Thoracic aorta (tissue), 2 donors: ENCODE results near the gene B4GALNT2. TPM values are rescaled to one million over a fixed set of nuclear protein-coding genes. Genes with fewer than 3 reads are reported as not detected.
"Not testable (repeated sequence)": the region's sequence is repeated elsewhere in the genome, so short reads cannot be mapped to it uniquely, and the experiment has no call there.

Experiments
- ATAC-seq: fragments of 150-250 bp; one replicate; pipeline ENCODE4 v1.8.0; 2017; ENCODE audit warnings: low read depth; ENCODE audit not compliant: insufficient number of reproducible peaks, low FRiP score
- DNase-seq: peaks from one replicate; pipeline ENCODE4 v3.0.0-alpha.2; 2020; ENCODE audit warnings: low spot score
- H3K27ac ChIP-seq, 2 donors: fragments of 200-600 bp; sonication (generic); 1 replicate in 1 of 2; 2 replicates in 1 of 2; pipeline ENCODE4 v1.5.1; 2016; ENCODE audit warnings: mild to moderate bottlenecking in 2 of 2, moderate library complexity in 2 of 2
- H3K27me3 ChIP-seq: fragments of 200-600 bp; sonication (generic); replicated peaks from 2 replicates; pipeline ENCODE4 v1.6.0; 2016; ENCODE audit warnings: mild to moderate bottlenecking; ENCODE audit not compliant: insufficient read depth
- H3K36me3 ChIP-seq: fragments of 200-600 bp; sonication (generic); one replicate; pipeline ENCODE4 v1.5.1; 2016
- H3K4me1 ChIP-seq, 2 donors: fragments of 200-600 bp; sonication (generic); 1 replicate in 1 of 2; 2 replicates in 1 of 2; pipeline versions ENCODE4 v1.5.1 to v1.6.0; 2016; ENCODE audit warnings: low read depth in 2 of 2, mild to moderate bottlenecking in 1 of 2; ENCODE audit not compliant: control insufficient read depth in 1 of 2
- H3K4me3 ChIP-seq: fragments of 200-600 bp; sonication (generic); 2 replicates; pipeline ENCODE4 v1.5.1; 2016; ENCODE audit warnings: mild to moderate bottlenecking
- H3K9me3 ChIP-seq: fragments of 200-600 bp; sonication (generic); 2 replicates; pipeline ENCODE4 v1.5.1; 2016
- total RNA-seq, 2 donors: library from RNA; depleted of rRNA; stranded (reverse); fragments of >200 nt; gene quantifications; one replicate each; pipeline versions ENCODE4 v1.1.0 to v1.2.3, GENCODE V29; 2016
- TF ChIP-seq, protein P1 (sequence below): fragments of 200-600 bp; sonication (generic); IDR thresholded peaks from one replicate; pipeline ENCODE4 v1.5.1; 2019; ENCODE audit warnings: antibody characterized with exemption

Gene B4GALNT2
- total RNA-seq, 2 donors from 2014 or later, result not detected

DNA sequence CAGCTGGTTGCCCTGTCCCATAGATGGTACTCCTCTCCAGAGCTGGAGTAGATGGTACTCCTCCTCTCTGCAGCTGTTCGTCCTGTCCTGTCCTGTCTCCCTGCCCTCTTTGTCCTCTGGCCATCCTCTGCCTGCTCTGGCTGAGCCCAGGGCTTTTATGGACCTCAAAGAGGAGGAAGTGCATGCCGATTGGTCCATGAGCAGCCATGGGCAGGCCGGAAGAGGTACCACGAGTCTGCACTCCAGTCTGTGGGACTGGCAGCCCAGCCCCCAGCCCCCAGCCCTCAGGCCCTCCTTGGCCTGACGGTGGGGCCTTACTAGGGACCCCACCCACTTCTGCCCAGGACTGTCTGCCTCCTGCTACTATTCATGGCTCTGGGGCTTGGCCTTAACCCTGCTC lies 50.8 kb downstream of the B4GALNT2 start:
- DNase-seq (no peak), ATAC-seq (no peak)
- Histone ChIP-seq H3K36me3 (no peaks in the 10 kb centered on the region), H3K4me3 (no peak overlapping the region), H3K27me3 (no peaks in the 10 kb centered on the region), H3K9me3 (no peaks in the 10 kb centered on the region), H3K4me1 (no peaks in the 10 kb centered on the region), H3K27ac (no peak overlapping the region)
- TF ChIP-seq, protein P1, sequence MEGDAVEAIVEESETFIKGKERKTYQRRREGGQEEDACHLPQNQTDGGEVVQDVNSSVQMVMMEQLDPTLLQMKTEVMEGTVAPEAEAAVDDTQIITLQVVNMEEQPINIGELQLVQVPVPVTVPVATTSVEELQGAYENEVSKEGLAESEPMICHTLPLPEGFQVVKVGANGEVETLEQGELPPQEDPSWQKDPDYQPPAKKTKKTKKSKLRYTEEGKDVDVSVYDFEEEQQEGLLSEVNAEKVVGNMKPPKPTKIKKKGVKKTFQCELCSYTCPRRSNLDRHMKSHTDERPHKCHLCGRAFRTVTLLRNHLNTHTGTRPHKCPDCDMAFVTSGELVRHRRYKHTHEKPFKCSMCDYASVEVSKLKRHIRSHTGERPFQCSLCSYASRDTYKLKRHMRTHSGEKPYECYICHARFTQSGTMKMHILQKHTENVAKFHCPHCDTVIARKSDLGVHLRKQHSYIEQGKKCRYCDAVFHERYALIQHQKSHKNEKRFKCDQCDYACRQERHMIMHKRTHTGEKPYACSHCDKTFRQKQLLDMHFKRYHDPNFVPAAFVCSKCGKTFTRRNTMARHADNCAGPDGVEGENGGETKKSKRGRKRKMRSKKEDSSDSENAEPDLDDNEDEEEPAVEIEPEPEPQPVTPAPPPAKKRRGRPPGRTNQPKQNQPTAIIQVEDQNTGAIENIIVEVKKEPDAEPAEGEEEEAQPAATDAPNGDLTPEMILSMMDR, result no peak

DNA sequence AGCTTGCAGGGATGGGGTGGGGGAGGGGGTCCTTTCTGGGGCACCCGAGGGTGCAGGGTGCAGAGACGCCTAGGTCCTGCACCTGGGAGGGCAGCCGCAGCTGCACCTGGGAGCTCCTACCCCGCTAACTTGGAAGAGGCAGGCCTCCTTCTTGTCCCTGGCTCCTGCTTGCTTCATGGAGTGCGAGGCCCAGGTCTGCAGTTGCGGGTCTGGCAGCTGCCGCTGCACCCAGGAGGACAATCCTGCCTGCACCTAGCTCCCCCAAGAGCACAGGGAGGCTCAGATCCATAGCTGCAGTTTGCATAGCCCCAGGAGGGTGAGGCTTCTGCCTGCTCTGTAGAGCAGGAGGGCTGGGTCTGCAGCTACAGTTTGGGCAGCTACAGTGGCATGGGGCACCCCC lies 51.2 kb downstream of the B4GALNT2 start:
- Histone ChIP-seq H3K36me3 (no peaks in the 10 kb centered on the region), H3K27ac (no peak overlapping the region), H3K27me3 (no peaks in the 10 kb centered on the region), H3K4me1 (no peaks in the 10 kb centered on the region), H3K4me3 (no peak overlapping the region), H3K9me3 (no peaks in the 10 kb centered on the region)
- DNase-seq (no peak), ATAC-seq (no peak)
- TF ChIP-seq, protein P1, result no peak

GRCh38 chr17:49184522-49184921 lies 52.0 kb downstream of the B4GALNT2 start:
- not testable (repeated sequence) for H3K4me3 ChIP-seq, DNase-seq, H3K27ac ChIP-seq, H3K27me3 ChIP-seq, ATAC-seq, H3K36me3 ChIP-seq, H3K4me1 ChIP-seq, H3K9me3 ChIP-seq

- not testable (repeated sequence) for DNase-seq, ATAC-seq, H3K9me3 ChIP-seq, H3K27ac ChIP-seq, H3K4me3 ChIP-seq, H3K27me3 ChIP-seq, H3K36me3 ChIP-seq, H3K4me1 ChIP-seq
Observed at GRCh38 chr17:49185381-49185780, 52.8 kb downstream of the B4GALNT2 start.

- H3K27me3 ChIP-seq, result no peaks in the 10 kb centered on the region
- DNase-seq, result no peak
- TF ChIP-seq, protein P1, result no peak
- no peak overlapping the region for H3K27ac ChIP-seq
- H3K4me3 ChIP-seq, result no peak overlapping the region
- no peaks in the 10 kb centered on the region for H3K4me1 ChIP-seq
- ATAC-seq, result no peak
- H3K36me3 ChIP-seq, result no peaks in the 10 kb centered on the region
- H3K9me3 ChIP-seq, result no peaks in the 10 kb centered on the region
Observed at GRCh38 chr17:49187301-49187700, 54.7 kb downstream of the B4GALNT2 start.

DNA sequence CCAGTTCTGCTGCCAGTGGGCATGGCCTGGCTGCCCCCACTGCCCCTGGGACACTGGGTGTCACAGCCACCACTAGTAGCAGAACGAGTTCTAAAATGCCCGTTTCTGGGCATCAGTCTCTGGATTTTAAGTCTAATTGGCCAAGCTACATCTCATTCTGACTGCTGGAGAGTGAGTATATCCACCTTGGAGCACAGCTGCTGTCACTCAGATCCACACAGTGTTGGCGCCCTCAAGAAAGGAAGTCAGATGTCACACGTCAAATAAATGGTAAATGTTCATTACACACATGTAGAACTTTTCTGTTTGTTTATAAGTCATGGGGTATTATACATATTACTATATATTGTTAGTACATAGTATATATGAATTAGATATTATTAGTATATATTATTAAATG lies 58.4 kb downstream of the B4GALNT2 start:
- Histone ChIP-seq H3K27me3 (no peaks in the 10 kb centered on the region), H3K4me3 (no peak overlapping the region), H3K36me3 (no peaks in the 10 kb centered on the region), H3K27ac (no peak overlapping the region), H3K9me3 (no peaks in the 10 kb centered on the region), H3K4me1 (no peaks in the 10 kb centered on the region)
- DNase-seq (no peak), ATAC-seq (no peak)
- TF ChIP-seq, protein P1, result no peak
